T-helper 2 cell treated with Interferon-gamma antibody and Interleukin-4, amounts not matched to agents 100 ng/mL and 5 ng/mL, for 36 hours (primary cell): Measurements from ENCODE around the gene PCGF6. TPM values are rescaled to one million over a fixed set of nuclear protein-coding genes. Genes with fewer than 3 reads are reported as not detected.
"Not testable (repeated sequence)": the region's sequence is repeated elsewhere in the genome, so short reads cannot be mapped to it uniquely, and the experiment has no call there.

Experiments used
- intact Hi-C: fragments of 100-400 bp; cut with micrococcal nuclease; formaldehyde crosslinking; loops from one replicate; pipeline ENCODE4 v1.15.1; 2023
- total RNA-seq: library from RNA; stranded (reverse); gene quantifications from 2 replicates; pipeline ENCODE4 v1.2.3, GENCODE V29; 2022

The PCGF6 gene
- total RNA-seq, 1 donor from 2014 or later, result 12.6 TPM

GRCh38 chr10:103259989-103260388, 91.0 kb downstream of the PCGF6 start:
- intact Hi-C loops, result no loop called here

- intact Hi-C loops, result not testable (repeated sequence)
Measured at GRCh38 chr10:103258928-103259327, 92.0 kb downstream of the PCGF6 start.

- intact Hi-C loops, result no loop called here
Measured at GRCh38 chr10:103257812-103258211, 93.1 kb downstream of the PCGF6 start.

GRCh38 chr10:103256613-103257012, 94.3 kb downstream of the PCGF6 start:
- intact Hi-C loops, result no loop called here

GRCh38 chr10:103254538-103255325, 96.2 kb downstream of the PCGF6 start:
- intact Hi-C loops, result no loop called here

GRCh38 chr10:103254113-103254512, 96.8 kb downstream of the PCGF6 start:
- intact Hi-C loops, result no loop called here

Other genes with a start within 250 kb of the PCGF6 start
- 71.7 and 77.0 TPM in 2 replicates for gene NT5C2, start 157.9 kb downstream of the PCGF6 start, total RNA-seq
- not detected in 2 replicates for gene RPEL1, start 105.3 kb downstream of the PCGF6 start, total RNA-seq
- 0.25 and 0.27 TPM in 2 replicates for gene INA, start 74.0 kb downstream of the PCGF6 start, total RNA-seq
- gene TAF5, start 16.8 kb upstream of the PCGF6 start, total RNA-seq, result 10.3 and 11.2 TPM in 2 replicates
- 318 and 323 TPM in 2 replicates for gene ATP5MK, start 45.3 kb upstream of the PCGF6 start, total RNA-seq
- 56.0 and 60.1 TPM in 2 replicates for gene PDCD11, start 45.5 kb upstream of the PCGF6 start, total RNA-seq
- 78.3 and 80.0 TPM in 2 replicates for gene CALHM2, start 101.2 kb upstream of the PCGF6 start, total RNA-seq
- gene CALHM1, start 107.8 kb upstream of the PCGF6 start, total RNA-seq, result 0.25 and 0.27 TPM in 2 replicates
- gene CALHM3, start 128.1 kb upstream of the PCGF6 start, total RNA-seq, result 0.14 TPM in 1 of 2 replicates, not detected in the other
- gene NEURL1, start 142.6 kb upstream of the PCGF6 start, total RNA-seq, result 1.5 TPM in 2 replicates